Smooth muscle cell (in vitro differentiated cells): Measurements from ENCODE around the gene TMEM187. TPM values are rescaled to one million over a fixed set of nuclear protein-coding genes. Genes with fewer than 3 reads are reported as not detected.

Experiments used
- DNase-seq: peaks from one replicate; lab custom pipeline; 2025; ENCODE audit not compliant: unreplicated experiment; lab: John Stamatoyannopoulos, UW
- H2AFZ ChIP-seq: fragments of 200-600 bp; sonication (generic); 2 replicates; pipeline ENCODE4 v1.6.0; 2016; ENCODE audit warnings: antibody characterized with exemption, low read depth, mild to moderate bottlenecking
- H3F3A ChIP-seq: fragments of 200-600 bp; sonication (generic); 2 replicates; pipeline ENCODE4 v1.6.0; 2017; ENCODE audit warnings: antibody characterized with exemption, low read depth
- H3K27ac ChIP-seq: fragments of 200-600 bp; sonication (generic); 2 replicates; pipeline ENCODE4 v1.5.1; 2016; ENCODE audit warnings: low read depth, mild to moderate bottlenecking
- H3K27me3 ChIP-seq: fragments of 200-600 bp; sonication (generic); 2 replicates; pipeline ENCODE4 v1.6.1; 2016; ENCODE audit warnings: low read depth, mild to moderate bottlenecking
- H3K36me3 ChIP-seq: fragments of 200-600 bp; sonication (generic); 2 replicates; pipeline ENCODE4 v1.5.1; 2016; ENCODE audit warnings: low read depth
- H3K4me1 ChIP-seq: fragments of 200-600 bp; sonication (generic); 2 replicates; pipeline ENCODE4 v1.5.1; 2016; ENCODE audit warnings: low read depth
- H3K4me2 ChIP-seq: fragments of 200-600 bp; sonication (generic); 2 replicates; pipeline ENCODE4 v1.6.0; 2016; ENCODE audit warnings: mild to moderate bottlenecking
- H3K4me3 ChIP-seq: fragments of 200-600 bp; sonication (generic); 2 replicates; pipeline ENCODE4 v1.5.1; 2016; ENCODE audit warnings: mild to moderate bottlenecking
- H3K79me2 ChIP-seq: fragments of 200-600 bp; sonication (generic); 2 replicates; pipeline ENCODE4 v1.6.0; 2016; ENCODE audit warnings: low read depth, mild to moderate bottlenecking
- H3K9ac ChIP-seq: fragments of 200-600 bp; sonication (generic); 2 replicates; pipeline ENCODE4 v1.6.0; 2016; ENCODE audit warnings: low read depth
- H3K9me3 ChIP-seq: fragments of 200-600 bp; sonication (generic); replicated peaks from 2 replicates; pipeline ENCODE4 v1.5.1; 2016; ENCODE audit warnings: low read depth
- H4K20me1 ChIP-seq: fragments of 200-600 bp; sonication (generic); 2 replicates; pipeline ENCODE4 v1.6.0; 2016; ENCODE audit warnings: low read depth
- WGBS: methylation state at CpG from one replicate; pipeline ENCODE4 v1.1.7; 2016; ENCODE audit warnings: low lambda C conversion rate; 5-methylcytosine and 5-hydroxymethylcytosine counted together
- polyA plus RNA-seq: library from polyadenylated mRNA; unstranded; fragments of >200 nt; fragmentation: Nextera tagmentation; extraction: Ambion mirVana; gene quantifications from 2 replicates; pipeline ENCODE4 v1.2.1, GENCODE V29; 2016
- total RNA-seq: library from RNA; depleted of rRNA; stranded (reverse); fragments of >200 nt; gene quantifications from 2 replicates; pipeline ENCODE4 v1.2.3, GENCODE V29; 2014
- TF ChIP-seq, protein P1 (sequence below): fragments of 200-600 bp; sonication (generic); IDR thresholded peaks from 2 replicates; pipeline ENCODE4 v1.5.1; 2017; ENCODE audit warnings: borderline replicate concordance, mild to moderate bottlenecking, antibody characterized with exemption; ENCODE audit not compliant: insufficient read depth, poor library complexity, severe bottlenecking

TMEM187 gene
- total and polyA plus RNA-seq, 2 experiments from 2014 or later, result 6.2 to 9.8 TPM

DNA sequence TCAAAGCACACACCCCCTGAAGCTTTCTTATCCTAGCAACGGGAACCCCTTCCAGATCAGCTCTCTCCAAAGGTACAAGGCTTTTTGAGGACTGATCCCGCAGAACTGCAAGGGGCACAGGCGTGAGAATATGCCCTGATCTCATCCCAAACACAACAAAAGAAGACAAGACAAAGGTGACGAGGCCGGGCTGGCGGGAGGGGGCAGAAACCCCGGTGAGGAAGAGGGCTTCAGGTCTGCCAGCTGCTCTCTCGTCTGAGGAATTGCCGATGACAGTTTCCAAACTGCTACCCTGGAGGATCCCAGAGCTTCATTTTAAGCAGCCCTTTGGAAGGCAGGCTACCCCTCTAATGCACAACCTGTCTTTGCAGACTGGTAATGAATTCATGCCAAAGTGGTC, 4.3 kb upstream of the TMEM187 start:
- H3K79me2 ChIP-seq, result peaks cover 54% of the 10 kb centered on the region
- H3K4me2 ChIP-seq, result peak overlapping the region; percentile 84
- no peaks in the 10 kb centered on the region for H3K9me3 ChIP-seq
- H3K27ac ChIP-seq, result no peak overlapping the region
- H3K36me3 ChIP-seq, result no peaks in the 10 kb centered on the region
- H3F3A ChIP-seq, result no peaks in the 10 kb centered on the region
- H4K20me1 ChIP-seq, result peaks cover 73% of the 10 kb centered on the region
- H3K27me3 ChIP-seq, result no peaks in the 10 kb centered on the region
- H2AFZ ChIP-seq, result no peak overlapping the region
- peak overlapping the region; percentile 72 for H3K4me3 ChIP-seq
- no peak for DNase-seq
- TF ChIP-seq, protein P1, sequence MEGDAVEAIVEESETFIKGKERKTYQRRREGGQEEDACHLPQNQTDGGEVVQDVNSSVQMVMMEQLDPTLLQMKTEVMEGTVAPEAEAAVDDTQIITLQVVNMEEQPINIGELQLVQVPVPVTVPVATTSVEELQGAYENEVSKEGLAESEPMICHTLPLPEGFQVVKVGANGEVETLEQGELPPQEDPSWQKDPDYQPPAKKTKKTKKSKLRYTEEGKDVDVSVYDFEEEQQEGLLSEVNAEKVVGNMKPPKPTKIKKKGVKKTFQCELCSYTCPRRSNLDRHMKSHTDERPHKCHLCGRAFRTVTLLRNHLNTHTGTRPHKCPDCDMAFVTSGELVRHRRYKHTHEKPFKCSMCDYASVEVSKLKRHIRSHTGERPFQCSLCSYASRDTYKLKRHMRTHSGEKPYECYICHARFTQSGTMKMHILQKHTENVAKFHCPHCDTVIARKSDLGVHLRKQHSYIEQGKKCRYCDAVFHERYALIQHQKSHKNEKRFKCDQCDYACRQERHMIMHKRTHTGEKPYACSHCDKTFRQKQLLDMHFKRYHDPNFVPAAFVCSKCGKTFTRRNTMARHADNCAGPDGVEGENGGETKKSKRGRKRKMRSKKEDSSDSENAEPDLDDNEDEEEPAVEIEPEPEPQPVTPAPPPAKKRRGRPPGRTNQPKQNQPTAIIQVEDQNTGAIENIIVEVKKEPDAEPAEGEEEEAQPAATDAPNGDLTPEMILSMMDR, result no peak
- 71% methylated on average over 9 of the region's 9 CpGs for WGBS
- H3K9ac ChIP-seq, result no peak overlapping the region
- H3K4me1 ChIP-seq, result no peaks in the 10 kb centered on the region

DNA sequence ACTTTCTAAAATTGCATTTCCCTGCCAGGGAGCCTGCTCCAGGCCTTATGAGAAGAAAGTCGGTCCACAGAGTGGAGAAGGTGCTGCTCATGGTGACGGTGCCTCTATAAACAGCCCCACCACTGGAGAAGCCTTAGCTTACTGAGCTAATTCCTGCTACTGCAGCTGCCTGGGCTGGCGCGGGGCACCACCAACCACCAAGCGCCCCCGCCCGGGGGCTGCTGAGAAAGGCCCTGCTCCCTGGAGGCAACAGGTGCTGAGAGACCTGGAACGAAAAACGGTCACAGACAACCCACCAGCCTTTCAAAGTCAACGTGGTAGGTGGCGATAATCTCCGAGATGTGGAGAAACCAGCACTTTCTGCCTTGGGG, 3.8 kb upstream of the TMEM187 start:
- no peaks in the 10 kb centered on the region for H3K27me3 ChIP-seq
- no peaks in the 10 kb centered on the region for H3K4me1 ChIP-seq
- no peaks in the 10 kb centered on the region for H3K36me3 ChIP-seq
- H3K27ac ChIP-seq, result no peak overlapping the region
- no peak for DNase-seq
- H2AFZ ChIP-seq, result no peak overlapping the region
- peak overlapping the region; percentile 84 for H3K4me2 ChIP-seq
- H3F3A ChIP-seq, result no peaks in the 10 kb centered on the region
- peaks cover 54% of the 10 kb centered on the region for H3K79me2 ChIP-seq
- no peak overlapping the region for H3K9ac ChIP-seq
- 51% methylated on average over 12 of the region's 12 CpGs for WGBS
- H3K9me3 ChIP-seq, result no peaks in the 10 kb centered on the region
- H3K4me3 ChIP-seq, result peak overlapping the region; percentile 72
- H4K20me1 ChIP-seq, result peaks cover 68% of the 10 kb centered on the region
- TF ChIP-seq, protein P1, result no peak

DNA sequence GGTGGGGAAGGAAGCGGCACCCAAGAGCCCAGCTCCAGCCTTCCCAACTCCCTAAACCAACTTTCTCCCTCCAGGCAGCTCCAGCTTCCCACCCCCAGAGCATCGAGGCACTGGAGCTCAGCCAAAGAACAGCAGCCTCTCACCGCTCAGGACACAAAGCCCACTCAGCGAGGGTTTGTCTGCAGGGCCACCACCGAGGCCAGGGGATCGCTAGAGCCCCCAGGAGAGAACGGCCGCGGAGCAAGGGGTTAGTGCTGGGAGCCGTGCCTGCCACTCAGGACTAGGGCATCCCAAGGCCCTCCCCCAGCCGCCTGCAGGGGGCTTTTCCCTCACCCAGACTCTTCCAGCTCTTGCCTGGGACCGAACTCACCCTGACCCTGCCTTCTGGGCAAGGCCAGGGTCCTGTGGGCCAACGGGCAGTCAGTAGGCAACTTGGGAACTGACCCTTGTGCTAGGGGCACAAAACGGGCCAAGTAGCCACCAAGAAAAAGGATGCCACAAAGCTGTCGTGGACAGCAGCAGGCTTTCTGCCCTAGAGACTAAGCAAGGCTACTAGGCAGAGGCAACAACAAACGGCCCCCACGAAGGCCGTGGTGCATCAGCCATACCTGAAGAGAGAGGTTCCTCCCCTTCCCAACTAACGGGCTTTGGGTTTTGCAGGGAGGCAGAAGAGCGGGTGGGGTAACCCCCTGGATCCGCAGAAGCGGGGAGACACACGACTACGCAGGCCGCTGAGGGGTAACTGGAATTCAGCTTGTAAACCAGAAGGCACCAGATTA, 3.2 kb upstream of the TMEM187 start:
- H3F3A ChIP-seq, result no peaks in the 10 kb centered on the region
- no peak for DNase-seq
- TF ChIP-seq, protein P1, result no peak
- peak overlapping the region; percentile 84 for H3K4me2 ChIP-seq
- H3K4me3 ChIP-seq, result peak overlapping the region; percentile 72
- H3K79me2 ChIP-seq, result peaks cover 54% of the 10 kb centered on the region
- H3K9me3 ChIP-seq, result no peaks in the 10 kb centered on the region
- 47% methylated on average over 25 of the region's 25 CpGs for WGBS
- H3K4me1 ChIP-seq, result no peaks in the 10 kb centered on the region
- no peak overlapping the region for H2AFZ ChIP-seq
- H3K27me3 ChIP-seq, result no peaks in the 10 kb centered on the region
- H3K36me3 ChIP-seq, result no peaks in the 10 kb centered on the region
- no peak overlapping the region for H3K9ac ChIP-seq
- peaks cover 63% of the 10 kb centered on the region for H4K20me1 ChIP-seq
- peak overlapping the region; percentile 1 for H3K27ac ChIP-seq

DNA sequence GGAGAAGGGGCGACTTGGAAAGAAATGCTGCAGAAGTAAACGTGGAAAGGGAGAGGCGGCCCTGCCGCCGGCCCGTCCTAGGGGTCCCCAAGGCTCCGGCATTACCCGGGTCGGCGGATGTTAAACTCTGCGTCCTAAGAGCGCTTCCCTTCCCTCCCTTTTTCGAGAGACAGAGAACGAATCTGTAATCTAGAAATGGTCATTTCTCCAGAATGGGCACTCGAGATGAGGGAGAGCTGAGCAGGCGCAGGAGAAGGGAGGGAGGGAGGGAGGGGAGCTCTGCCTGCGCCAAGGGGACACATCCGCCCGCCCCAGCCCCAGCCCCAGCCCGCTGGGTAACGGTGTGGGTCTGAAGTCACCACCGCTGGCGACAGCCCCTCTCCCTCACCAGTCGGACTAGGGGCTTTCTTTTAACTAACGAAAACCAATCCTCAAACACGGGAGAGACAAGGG, 2.6 kb upstream of the TMEM187 start:
- Histone ChIP-seq H3K36me3 (no peaks in the 10 kb centered on the region), H3K27me3 (no peaks in the 10 kb centered on the region), H4K20me1 (peaks cover 56% of the 10 kb centered on the region), H3K4me2 (peak overlapping the region; percentile 84), H3K9ac (no peak overlapping the region), H3F3A (no peaks in the 10 kb centered on the region), H3K4me3 (peak overlapping the region; percentile 72), H3K4me1 (no peaks in the 10 kb centered on the region), H3K9me3 (no peaks in the 10 kb centered on the region), H2AFZ (no peak overlapping the region), H3K27ac (peak overlapping the region; percentile 1), H3K79me2 (peaks cover 48% of the 10 kb centered on the region)
- TF ChIP-seq, protein P1, result no peak
- 41% methylated on average over 19 of the region's 26 CpGs for WGBS
- DNase-seq, result no peak
